Measurements from ENCODE around the gene MYH7.
"Not testable (repeated sequence)": the region's sequence is repeated elsewhere in the genome, so short reads cannot be mapped to it uniquely, and the experiment has no call there.

The MYH7 gene

DNA sequence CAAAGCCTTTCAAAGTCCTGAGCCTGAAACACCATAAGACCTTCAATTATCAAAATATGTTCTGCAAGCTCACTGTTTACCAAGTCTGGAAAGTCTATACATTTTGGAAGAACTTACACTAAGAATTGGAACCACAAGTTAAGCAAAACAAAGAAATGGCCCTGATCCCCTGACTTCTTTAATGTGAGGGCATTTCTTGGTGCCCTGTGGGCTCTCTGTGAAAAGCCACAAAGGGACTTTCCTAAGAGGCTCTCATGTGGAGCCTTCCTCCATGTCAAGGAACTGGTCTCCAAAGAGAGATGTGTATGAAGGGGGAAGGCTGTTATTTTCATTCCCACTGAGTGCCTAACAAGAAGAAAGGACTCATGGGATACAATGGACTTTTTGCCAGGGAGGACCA is 13.9 kb downstream of the MYH7 start:
- DNase-seq (ENCODE audit: low read depth): no peak
- TF ChIP-seq, protein P1, sequence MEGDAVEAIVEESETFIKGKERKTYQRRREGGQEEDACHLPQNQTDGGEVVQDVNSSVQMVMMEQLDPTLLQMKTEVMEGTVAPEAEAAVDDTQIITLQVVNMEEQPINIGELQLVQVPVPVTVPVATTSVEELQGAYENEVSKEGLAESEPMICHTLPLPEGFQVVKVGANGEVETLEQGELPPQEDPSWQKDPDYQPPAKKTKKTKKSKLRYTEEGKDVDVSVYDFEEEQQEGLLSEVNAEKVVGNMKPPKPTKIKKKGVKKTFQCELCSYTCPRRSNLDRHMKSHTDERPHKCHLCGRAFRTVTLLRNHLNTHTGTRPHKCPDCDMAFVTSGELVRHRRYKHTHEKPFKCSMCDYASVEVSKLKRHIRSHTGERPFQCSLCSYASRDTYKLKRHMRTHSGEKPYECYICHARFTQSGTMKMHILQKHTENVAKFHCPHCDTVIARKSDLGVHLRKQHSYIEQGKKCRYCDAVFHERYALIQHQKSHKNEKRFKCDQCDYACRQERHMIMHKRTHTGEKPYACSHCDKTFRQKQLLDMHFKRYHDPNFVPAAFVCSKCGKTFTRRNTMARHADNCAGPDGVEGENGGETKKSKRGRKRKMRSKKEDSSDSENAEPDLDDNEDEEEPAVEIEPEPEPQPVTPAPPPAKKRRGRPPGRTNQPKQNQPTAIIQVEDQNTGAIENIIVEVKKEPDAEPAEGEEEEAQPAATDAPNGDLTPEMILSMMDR (IDR thresholded peaks at IDR 0.05; ENCODE audit: low read depth, low read length): no peak
- TF ChIP-seq POLR2A (IDR thresholded peaks at IDR 0.05; ENCODE audit: extremely low read depth, insufficient read length): no peak
- TF ChIP-seq, protein P2, sequence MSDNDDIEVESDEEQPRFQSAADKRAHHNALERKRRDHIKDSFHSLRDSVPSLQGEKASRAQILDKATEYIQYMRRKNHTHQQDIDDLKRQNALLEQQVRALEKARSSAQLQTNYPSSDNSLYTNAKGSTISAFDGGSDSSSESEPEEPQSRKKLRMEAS (IDR thresholded peaks at IDR 0.05; ENCODE audit: low read depth, low read length): no peak
- no peak for TF ChIP-seq MYC (IDR thresholded peaks at IDR 0.05; ENCODE audit: low read depth, low read length)
- H3K4me3 ChIP-seq (ENCODE audit: low read depth, low read length): no peak overlapping the region

DNA sequence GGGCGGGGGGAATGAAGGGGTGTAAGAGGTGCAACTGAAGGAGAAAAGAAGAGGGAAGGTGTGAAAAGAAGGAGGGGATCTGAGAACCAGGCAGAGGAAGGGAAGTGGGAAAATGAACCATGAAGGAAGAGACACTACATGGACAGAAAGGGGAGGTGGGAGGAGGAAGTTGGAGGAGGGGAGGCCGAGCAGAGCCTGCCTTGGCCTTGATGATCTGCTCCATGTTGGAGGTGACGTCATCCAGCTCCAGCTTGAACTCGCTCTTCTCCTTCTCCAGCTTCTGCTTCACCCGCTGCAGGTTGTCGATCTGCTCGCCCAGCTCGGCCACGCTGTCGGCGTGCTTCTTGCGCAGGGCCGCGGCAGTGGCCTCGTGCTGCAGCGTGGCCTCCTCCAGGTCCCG is 15.8 kb downstream of the MYH7 start:
- DNase-seq (ENCODE audit: low read depth); H3K4me3 ChIP-seq (ENCODE audit: low read depth, low read length): not testable (repeated sequence)

GRCh38 chr14:23418021-23418420 is 17.4 kb downstream of the MYH7 start:
- TF ChIP-seq, protein P1 (IDR thresholded peaks at IDR 0.05; ENCODE audit: low read depth, low read length): no peak
- TF ChIP-seq, protein P2 (IDR thresholded peaks at IDR 0.05; ENCODE audit: low read depth, low read length): no peak
- TF ChIP-seq MYC (IDR thresholded peaks at IDR 0.05; ENCODE audit: low read depth, low read length): no peak
- TF ChIP-seq POLR2A (IDR thresholded peaks at IDR 0.05; ENCODE audit: extremely low read depth, insufficient read length): no peak
- H3K4me3 ChIP-seq (ENCODE audit: low read depth, low read length): no peak overlapping the region
- no peak for DNase-seq (ENCODE audit: low read depth)

GRCh38 chr14:23417269-23417668 is 18.2 kb downstream of the MYH7 start:
- DNase-seq (ENCODE audit: low read depth); H3K4me3 ChIP-seq (ENCODE audit: low read depth, low read length): not testable (repeated sequence)

GRCh38 chr14:23416801-23417200 is 18.7 kb downstream of the MYH7 start:
- no peak for DNase-seq (ENCODE audit: low read depth)

GRCh38 chr14:23415821-23416778 is 19.4 kb downstream of the MYH7 start:
- no peak for DNase-seq (ENCODE audit: low read depth)
- TF ChIP-seq, protein P2 (IDR thresholded peaks at IDR 0.05; ENCODE audit: low read depth, low read length): no peak
- TF ChIP-seq, protein P1 (IDR thresholded peaks at IDR 0.05; ENCODE audit: low read depth, low read length): no peak
- TF ChIP-seq MYC (IDR thresholded peaks at IDR 0.05; ENCODE audit: low read depth, low read length) (no peak), POLR2A (IDR thresholded peaks at IDR 0.05; ENCODE audit: extremely low read depth, insufficient read length) (no peak)
- H3K4me3 ChIP-seq (ENCODE audit: low read depth, low read length): no peak overlapping the region

More at GRCh38 chr14:23416801-23417200, 18.7 kb downstream of the MYH7 start:
- no peak overlapping the region for H3K4me3 ChIP-seq (ENCODE audit: low read depth, low read length)
- TF ChIP-seq, protein P1 (IDR thresholded peaks at IDR 0.05; ENCODE audit: low read depth, low read length): no peak
- TF ChIP-seq, protein P2 (IDR thresholded peaks at IDR 0.05; ENCODE audit: low read depth, low read length): no peak
- no peak for TF ChIP-seq MYC (IDR thresholded peaks at IDR 0.05; ENCODE audit: low read depth, low read length)
- no peak for TF ChIP-seq POLR2A (IDR thresholded peaks at IDR 0.05; ENCODE audit: extremely low read depth, insufficient read length)

Data from NB4 (cell line).